NB4 (cell line): ENCODE data around the gene INHBB.

Experiments
- CTCF ChIP-seq: IDR thresholded peaks from one replicate; pipeline ENCODE4 v1.5.1; 2012; ENCODE audit warnings: low read depth, low read length
- MYC ChIP-seq: IDR thresholded peaks from 2 replicates; pipeline ENCODE4 v1.6.1; 2011; ENCODE audit warnings: low read depth, low read length
- POLR2A ChIP-seq: IDR thresholded peaks from 2 replicates; pipeline ENCODE4 v1.6.1; 2011; ENCODE audit warnings: mild to moderate bottlenecking; ENCODE audit not compliant: insufficient read length; ENCODE audit errors: extremely low read depth
- TF ChIP-seq, protein P1 (sequence below): IDR thresholded peaks from 2 replicates; pipeline ENCODE4 v1.6.1; 2011; ENCODE audit warnings: low read depth, low read length

DNA sequence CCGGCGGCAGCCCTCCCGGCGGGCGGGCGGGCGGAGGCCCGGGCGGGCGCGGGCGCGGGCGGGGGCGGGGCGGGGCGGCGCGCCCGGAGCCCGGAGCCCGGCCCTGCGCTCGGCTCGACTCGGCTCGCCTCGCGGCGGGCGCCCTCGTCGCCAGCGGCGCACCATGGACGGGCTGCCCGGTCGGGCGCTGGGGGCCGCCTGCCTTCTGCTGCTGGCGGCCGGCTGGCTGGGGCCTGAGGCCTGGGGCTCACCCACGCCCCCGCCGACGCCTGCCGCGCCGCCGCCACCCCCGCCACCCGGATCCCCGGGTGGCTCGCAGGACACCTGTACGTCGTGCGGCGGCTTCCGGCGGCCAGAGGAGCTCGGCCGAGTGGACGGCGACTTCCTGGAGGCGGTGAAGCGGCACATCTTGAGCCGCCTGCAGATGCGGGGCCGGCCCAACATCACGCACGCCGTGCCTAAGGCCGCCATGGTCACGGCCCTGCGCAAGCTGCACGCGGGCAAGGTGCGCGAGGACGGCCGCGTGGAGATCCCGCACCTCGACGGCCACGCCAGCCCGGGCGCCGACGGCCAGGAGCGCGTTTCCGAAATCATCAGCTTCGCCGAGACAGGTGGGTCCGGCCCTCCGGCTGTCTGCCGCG, at the start of gene INHBB:
- TF ChIP-seq CTCF (no peak), POLR2A (no peak), MYC (no peak)
- TF ChIP-seq, protein P1, sequence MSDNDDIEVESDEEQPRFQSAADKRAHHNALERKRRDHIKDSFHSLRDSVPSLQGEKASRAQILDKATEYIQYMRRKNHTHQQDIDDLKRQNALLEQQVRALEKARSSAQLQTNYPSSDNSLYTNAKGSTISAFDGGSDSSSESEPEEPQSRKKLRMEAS: no peak
